HL-60/S4 treated with phorbol 12-myristate 13-acetate at 8.2 ng/mL for 4 days and 3 days (cell line): ENCODE results near the gene COPE.
"Not testable (repeated sequence)": the region's sequence is repeated elsewhere in the genome, so short reads cannot be mapped to it uniquely, and the experiment has no call there.

Experiments used
- in situ Hi-C: fragments of 300-500 bp; cut with MboI; formaldehyde crosslinking; loops from 2 replicates; pipeline ENCODE4 v1.15.0; 2022; ENCODE audit warnings: low sequenced_read_pairs

COPE gene

DNA sequence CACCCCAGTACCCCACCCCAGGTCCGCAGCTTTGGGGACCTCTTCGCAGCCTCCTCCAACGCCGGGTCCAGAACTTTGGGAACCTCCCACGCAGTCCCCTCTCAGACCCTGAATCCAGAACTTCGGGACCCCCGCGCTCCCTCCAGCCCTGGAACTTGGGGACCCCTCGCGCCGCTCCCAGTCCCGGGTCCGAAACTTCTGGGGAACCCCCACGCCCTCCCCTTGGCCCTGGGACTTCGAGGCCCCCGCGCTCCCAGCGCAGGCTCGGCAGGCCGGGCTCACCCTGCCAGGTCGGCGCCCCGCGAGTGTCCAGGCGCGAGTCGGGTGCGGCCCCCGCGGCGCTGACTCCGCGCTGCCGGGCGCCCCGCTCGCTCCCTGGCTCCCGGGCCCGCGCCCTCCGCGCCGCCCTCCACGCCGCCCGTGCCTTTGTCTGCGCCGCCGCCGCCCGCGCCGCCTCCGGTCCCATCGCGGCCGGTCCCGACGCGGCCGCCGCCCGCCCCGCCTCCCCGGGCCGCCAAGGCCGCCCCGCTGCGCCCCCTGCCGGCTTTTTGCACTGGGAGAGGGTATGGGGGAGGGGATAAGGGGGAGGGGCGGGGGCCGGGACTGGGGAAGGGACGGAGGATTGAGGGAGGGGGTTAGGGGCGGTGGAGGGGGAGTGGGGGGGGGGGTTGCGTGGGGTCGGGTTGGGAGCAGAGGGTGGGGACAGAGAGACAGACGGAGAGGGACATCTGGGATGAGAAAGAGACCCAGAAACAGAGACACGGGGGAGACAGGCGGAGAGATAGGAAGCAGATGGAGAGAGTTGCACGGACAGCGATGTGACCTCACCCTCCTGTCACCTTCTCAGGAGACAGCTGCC lies 21.8 kb upstream of the COPE start, which contains the start of gene HOMER3:
HOMER3 (minus strand) TSS at position 449 of the 859 bp plus-strand sequence. CDS start 2,235 bp downstream, outside the sequence.
- in situ Hi-C loops: no loop called here

DNA sequence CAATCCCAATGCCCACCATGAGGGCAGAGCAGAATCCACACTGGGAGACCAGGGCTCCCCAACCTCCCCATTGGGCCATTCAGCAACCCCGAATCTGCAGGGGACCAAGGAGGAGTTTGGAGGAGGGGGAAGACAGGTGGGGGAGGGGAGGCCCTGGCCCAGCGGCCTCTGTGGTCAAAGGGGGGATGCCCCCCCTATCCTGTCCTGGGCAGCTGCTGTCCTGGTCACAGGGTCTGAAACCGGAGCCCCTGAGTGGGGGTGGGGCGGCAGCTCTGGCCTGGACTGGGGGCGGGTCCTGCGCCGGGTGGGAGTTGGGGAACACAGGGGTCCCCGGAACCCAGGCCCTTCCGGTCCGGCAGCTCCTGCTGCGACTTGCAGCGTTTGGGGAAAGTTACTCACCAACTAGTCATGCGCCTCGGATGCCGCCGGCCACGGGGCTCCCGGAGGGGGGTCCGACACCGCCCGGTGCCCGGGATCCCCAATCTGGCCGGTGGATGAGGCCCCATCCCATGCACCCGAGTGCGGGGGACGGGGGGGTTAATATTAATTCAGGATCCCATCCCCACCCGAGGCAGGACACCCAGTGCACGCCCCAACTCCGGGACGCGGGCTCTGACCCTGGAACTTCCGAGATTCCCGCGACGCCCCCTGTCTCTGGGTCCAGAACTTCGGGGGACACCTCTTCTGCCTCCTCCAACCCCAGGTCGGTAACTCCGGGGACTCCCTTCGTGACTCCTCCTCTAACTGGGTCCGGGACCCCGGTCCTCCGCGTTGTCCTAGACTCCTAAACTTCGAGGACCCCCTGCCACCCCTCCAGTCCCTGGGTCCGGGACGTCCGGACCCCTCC lies 21.0 kb upstream of the COPE start:
- in situ Hi-C loops: no loop called here

DNA sequence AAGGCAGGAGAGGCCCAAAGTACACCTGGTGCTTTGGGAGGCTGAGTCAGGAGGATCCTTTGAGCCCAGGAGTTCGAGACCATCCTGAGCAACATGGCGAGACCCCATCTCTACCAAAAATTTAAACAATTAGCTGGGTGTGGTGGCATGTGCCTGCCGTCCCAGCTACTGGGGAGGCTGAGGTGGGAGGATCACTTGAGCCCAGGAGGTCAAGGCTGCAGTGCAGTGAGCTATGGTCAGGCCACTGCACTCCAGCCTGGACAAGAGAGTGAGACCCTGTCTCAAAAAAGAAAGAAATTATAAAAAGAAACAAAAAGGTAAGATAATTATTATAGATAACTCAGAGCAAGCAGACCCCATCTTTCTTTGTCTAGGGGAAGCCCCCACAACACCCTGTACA lies 20.0 kb upstream of the COPE start:
- in situ Hi-C loops: no loop called here

DNA sequence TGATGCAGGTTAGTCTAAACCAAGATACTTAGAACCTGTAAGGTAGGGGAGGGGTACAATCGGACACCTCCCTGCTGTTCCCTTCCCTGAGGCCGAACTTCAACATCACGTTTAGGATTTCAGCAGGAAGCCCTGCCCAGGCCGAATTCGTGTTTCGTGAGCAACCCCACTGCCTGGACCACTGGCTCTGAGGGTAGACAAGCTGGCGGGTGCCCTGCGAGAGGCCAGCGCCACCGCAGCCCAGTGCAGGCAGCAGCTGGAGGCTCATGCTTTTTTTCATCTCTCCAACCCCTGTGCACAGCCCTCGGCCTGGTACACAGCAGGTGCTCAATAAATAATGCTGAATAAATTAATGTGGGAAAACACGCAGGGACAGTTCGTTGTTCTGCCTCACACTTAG lies 14.1 kb upstream of the COPE start:
- in situ Hi-C loops: no loop called here

DNA sequence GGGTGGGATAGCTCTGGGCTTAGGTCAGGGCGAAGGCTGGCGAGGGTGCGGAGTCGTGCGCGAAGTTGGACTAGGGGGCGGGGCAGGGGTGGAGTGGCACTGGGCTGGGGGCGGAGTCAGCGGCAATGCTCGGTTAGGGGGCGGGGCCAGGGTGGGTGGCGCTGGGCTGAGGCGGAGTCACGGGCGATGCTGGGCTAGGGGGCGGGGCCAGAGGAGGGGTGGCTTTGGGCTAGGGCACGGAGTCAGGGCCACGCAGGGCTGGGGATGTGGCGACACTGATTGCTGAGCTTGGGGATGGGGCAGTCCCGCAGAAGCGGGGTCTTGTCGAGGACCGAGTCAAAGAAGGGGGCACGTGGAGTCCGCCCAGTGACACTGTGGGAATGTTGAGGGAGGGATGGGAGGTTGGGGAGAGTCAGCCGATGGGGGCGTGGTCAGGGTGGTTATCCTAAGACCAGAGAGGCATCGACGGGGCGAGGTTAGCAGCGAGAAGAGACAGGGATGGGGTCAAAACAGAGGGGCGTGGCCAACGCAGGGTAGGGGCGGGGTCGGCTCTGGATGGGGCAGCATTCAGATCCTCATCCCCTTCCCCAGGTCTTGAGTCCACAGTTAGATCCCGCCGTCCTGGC lies 13.1 kb upstream of the COPE start:
- in situ Hi-C loops: no loop called here

DNA sequence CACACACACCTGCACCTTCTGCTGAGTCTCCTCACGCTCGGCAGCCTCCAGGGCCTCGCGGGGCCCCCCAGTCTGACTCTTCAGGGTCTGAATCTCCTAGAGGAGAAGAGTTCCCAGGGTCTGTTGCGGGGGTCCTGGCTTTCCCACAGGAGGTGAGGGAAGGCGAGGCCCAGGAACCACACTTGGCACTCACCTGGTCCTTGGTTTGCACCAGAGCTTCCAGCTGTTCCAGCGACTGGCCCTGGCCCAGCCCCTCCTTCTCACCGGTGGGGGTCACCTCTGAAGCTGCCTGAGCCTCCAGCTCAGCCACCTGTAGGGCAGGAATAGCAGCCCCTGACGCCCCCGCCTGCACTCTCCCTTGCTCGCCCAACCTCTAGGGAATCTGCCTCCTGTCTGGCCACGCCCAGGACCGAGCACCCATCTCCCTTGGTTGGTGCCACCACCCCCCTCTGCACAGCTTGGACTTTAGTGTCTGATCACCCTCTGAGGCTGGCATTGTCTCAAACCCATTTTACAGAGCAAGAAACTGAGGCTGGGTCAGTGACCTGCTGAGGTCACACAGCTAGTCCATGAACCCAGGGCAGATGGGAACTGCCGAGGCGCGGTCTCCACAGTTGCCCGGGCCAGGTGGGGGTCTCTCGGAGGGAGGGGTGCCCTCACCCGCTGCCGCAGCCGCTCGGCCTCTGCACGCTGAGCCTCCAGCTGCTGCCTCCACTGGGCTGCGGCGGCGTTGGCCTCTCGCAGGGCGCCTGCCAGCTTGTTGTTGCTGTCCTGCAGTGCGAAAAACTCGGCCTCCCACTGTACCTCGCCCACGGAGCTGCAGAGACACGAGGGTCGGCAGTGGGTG lies 12.4 kb upstream of the COPE start:
- in situ Hi-C loops: no loop called here

DNA sequence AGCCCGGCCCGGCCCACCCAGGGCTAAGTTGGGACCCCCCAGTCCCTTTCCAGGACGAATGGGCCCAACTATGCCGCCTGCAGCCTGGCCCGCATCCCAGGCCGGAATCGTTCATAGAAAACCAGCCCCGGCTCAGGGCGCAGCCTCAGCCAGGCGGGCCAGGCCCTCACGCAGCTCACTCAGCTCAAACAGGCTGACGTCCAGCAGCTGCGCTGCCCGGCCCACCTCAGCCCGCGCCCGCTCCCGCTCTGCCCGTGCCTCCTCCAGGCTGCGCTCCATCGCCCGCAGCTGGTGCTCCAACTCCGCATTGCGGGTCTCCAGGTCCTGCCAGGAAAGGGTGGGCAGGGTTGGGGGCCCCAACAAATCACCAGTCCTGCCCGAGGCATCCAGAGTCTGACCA lies 10.1 kb upstream of the COPE start:
- in situ Hi-C loops: no loop called here

DNA sequence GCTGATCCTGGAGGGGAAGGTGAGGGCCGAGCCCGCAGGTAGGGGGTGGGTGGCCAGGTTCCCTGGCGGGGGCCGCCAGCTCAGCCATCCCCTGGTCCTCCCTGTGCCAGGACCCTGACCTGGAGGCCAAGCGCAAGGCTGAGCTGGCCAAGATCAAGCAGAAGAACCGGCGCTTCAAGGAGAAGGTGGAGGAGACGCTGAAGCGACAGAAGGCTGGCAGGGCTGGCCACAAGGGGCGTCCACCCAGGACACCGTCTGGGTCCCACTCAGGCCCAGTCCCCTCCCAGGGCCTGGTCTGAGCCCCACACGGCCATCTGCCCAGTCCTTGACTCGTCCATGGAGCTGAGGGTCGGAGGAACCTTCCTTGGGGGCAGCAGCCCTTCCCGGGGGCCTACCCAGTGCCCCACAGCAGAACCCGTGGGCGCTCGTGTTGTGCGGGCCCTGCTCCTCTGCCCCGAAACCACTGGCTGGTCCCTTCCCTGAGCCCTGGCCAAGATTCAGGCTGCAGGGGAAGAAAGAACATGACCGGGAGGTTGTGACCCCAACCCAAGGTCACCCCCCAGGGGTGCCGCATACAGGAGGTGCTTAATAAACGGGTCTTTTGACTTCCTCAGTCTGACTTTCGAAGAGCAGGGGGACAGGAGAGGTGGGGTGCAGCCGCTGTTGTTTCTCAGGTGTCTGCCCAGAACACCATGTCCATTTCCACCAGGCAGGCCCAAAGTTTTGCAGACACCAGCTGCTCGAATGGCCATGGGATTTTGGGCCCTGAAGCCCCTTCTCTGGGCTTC lies 9.0 kb upstream of the COPE start:
- in situ Hi-C loops: no loop called here

DNA sequence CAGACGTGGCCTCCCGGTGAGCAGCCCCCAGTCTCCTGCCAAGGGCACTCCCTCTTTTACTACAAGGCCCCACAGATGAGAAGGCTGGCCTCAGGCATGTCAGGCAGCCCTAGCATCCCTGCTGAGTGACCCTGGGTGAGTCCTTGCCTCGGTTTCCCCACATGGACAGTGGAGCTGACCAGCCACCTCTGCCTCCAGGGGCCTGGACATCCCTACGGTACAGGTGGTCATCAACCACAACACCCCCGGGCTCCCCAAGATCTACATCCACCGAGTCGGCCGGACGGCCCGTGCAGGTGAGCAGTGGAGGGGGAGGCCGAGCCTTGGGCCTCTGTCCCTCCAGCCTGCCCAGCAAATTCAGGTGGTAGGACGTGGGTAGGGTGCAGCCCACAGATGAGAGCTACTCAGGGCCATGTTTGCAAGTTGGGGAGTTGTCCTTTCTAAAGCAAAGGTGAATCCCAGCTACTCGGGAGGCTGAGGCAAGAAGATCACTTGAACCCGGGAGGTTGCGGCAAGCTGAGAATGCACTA lies 5.6 kb upstream of the COPE start:
- in situ Hi-C loops: no loop called here

DNA sequence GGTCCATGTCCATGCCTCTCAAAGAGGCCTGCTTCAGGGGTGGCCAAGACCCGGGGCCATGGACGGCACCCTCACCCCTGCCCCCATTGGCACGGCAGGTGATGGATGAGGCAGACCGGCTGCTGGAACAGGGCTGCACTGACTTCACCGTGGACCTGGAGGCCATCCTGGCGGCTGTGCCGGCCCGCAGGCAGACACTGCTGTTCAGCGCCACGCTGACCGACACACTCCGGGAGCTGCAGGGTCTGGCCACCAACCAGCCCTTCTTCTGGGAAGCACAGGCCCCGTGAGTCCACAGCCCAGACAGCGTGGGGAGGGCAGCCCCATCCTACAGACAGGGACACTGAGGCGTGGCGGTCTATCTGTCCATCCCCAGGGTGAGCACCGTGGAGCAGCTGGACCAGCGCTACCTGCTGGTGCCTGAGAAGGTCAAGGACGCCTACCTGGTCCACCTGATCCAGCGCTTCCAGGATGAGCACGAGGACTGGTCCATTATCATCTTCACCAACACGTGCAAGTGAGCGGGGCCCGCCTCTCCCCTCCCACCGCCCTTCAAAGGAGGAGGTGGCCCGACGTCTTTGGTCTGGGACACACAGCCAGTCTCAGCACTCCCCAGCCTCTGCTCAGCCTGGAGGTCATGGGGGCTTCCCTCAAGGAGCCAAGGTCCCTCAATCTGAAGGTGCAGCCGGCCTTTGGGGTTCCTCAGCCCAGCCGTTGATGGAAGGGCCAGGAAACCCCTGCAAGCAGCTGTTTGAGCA lies 3.2 kb upstream of the COPE start:
- in situ Hi-C loops: no loop called here

DNA sequence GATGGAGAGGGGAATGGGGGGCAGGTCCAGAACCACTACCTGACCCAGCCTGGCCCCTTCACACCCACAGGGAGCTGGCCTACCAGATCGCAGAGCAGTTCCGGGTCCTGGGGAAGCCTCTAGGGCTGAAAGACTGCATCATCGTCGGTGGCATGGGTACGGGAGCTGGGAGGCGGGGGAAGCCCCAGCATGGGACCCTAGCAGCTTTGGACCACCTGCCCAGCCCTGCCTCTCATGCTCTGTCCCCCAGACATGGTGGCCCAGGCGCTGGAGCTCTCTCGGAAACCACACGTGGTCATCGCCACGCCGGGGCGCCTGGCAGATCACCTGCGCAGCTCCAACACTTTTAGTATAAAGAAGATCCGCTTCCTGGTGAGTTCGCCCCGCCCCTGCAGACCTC lies 2.4 kb upstream of the COPE start:
- in situ Hi-C loops: no loop called here

DNA sequence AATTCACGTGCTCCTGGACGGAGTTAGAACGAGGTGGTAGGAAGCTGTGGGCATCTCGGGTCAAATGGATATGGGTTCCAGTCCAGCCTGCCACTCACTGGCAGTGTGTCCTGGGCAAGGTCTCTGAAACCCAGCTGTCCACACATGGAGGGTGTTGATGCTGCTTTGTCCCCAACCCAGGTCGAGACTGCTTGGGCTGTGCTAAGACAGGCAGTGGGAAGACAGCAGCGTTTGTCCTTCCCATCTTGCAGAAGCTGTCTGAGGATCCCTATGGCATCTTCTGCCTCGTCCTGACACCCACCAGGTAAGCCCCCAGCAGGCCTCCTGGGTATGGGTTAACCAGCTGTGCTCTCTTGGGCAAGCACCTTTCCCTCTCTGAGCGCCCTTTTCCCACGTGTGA lies 1.2 kb upstream of the COPE start:
- in situ Hi-C loops: no loop called here

DNA sequence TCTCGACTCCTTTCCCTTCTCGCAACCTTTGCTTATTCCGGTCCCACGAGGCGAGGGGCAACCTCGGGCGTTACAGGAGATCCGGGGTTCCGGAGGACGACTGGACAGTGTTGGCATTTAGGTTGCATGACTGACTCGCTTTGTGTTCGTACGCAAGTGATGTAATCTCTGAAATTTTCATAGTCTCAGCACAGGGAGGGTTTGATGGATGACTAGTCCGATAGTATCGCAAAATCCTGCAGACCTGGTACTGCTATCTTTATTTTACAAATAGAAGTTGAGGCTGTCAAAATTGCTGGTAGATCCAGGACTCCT lies 670 bp upstream of the COPE start:
- in situ Hi-C loops: no loop called here

DNA sequence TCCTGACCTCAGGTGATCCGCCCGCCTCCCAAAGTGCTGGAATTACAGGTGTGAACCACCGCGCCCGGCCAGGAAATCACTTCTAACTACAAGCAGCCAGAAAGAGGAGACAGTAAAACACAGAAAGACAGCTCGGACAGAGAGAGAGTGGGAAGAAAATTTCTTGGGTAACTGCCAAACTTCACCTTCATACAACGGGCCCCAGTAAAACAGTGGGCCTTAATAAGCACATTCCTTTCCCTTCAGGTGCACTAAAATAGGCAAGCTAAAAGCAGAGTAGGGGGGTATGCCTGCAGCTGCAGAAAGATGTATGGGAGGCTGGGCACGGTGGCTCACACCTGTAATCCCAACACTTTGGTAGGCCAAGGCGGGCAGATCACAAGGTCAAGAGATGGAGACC lies 1.6 kb downstream of the COPE start:
- in situ Hi-C loops: not testable (repeated sequence)

DNA sequence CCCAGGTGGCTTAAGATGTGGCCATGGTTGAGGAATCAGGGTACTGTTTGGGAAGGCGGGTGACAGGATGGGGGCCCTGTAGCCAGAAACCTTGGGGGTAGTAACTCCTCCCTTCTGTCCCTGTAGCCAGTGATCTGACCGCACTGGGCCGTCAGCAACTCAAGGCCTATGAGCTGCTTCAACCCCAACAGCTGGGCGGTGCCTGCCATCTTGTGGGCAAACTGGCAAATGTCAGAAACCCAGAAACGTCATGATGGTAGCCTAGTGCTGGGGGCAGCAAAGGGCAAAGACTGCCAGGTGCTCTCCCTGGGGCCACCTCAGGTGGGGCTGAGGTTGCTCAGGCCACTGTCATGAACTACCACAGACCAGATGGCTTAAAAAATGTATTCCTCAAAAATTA lies 3.5 kb downstream of the COPE start:
- in situ Hi-C loops: no loop called here

DNA sequence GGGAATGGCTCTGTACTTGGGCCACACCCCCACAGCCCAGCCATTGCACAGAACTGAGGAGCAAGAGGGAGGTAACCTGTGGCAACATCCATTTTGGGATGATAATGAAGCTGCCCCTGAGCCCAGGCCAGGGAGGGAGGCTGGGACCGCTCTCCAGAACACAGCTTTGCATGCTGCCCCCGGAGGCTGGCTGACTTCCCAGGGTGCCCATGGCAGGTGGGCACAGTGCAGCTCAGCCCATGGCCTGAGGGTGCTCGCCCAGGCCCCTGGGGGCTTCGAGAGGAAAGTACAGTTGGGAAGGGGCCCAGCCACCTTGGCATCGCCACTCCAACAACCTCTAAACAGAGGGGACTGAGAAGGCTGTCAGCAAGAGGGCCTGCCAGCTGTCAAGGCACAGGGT lies 5.7 kb downstream of the COPE start:
- in situ Hi-C loops: no loop called here

DNA sequence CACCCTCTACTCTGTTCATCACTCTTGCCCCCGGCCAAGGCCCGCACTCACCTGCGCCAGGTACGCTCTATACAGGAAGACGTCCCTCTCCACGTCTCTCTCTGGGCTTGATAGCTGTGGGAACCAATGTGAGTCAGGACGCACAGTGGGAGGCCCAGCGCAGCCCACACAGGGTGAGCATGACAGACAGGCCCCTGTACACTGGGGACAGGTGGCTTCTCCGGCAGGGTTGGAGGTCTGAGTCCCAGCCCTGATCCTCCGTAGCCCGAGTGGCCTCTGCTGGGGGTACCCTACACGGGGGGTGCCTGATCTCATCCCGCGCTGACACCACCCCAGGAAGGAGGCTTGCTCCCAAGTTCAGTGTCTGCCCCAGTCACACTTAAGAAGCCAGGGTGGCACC lies 6.3 kb downstream of the COPE start:
- in situ Hi-C loops: no loop called here

DNA sequence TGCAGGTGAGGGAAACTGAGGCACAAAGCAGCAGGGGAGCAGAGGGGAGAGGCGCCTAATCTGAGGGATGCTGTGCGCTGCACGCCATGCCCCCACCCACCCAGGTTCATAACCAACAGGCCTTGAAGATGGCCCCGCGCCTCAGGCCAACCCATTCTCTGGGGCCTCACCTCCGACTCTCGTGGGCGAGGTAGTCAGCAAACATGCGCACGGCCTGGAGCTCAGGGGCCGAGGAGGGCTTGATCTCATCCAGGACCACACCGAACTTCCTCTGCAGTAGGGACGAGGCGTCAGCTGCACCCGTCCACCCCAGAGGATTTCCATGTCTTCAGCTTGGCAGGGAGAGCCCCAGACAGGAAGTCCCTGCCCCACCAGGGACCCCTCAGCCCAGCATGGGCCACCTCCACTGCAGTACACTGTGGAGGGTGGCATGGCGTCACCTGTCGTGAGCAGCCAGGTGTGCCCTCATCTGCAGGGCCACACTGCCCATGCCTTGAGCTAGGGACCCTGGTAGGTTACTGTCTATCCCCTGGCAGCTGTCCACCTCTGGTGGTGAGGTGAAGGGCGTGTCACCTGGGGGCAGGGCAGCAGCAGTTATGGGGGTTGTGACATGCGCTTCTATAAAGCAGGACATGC lies 8.3 kb downstream of the COPE start:
- in situ Hi-C loops: no loop called here

DNA sequence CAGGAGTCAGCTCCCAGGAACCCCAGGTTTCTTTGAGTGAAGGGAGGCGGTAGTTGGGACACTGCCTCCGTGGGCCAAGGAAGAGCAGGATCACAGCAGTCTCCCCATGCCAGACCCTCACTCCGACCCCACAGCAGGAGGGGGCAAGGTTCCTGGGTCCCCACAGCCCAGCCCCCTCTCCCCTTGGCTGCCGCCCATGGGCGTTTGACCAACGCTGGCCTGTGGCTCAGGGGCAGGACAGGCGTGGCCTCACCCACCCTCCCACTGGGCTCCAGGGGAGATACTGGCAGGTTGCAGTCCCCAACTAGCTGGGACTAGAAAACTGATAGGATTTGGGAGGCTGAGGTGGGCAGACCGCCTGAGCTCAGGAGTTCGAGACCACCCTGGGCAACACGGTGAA lies 9.2 kb downstream of the COPE start:
- in situ Hi-C loops: no loop called here
